Stimulated activated effector memory CD8-positive, alpha-beta T cell treated with anti-CD3 and anti-CD28 coated beads, Interleukin-12 subunit alpha, Interleukin-12 subunit beta, amount 100 ng/mL, for 72 hours (primary cell): ENCODE measurements around the gene CHRNB4.
"Not testable (repeated sequence)": the region's sequence is repeated elsewhere in the genome, so short reads cannot be mapped to it uniquely, and the experiment has no call there.

Experiments used
- ATAC-seq: fragments of 150-1000 bp; cut with Tn5 transposase; 2 replicates; pipeline ENCODE4 v1.10.0; 2021
- DNase-seq, 2 donors: peaks; one replicate each; pipeline ENCODE4 v3.0.0; 2021 to 2022; ENCODE audit warnings: low spot score in 2 of 2
- H3K27ac Mint-ChIP-seq: one replicate; pipeline ENCODE4 v1.8.0; 2022; ENCODE audit warnings: mild to moderate bottlenecking, mixed read lengths
- H3K36me3 Mint-ChIP-seq: one replicate; pipeline ENCODE4 v1.8.0; 2022; ENCODE audit warnings: mild to moderate bottlenecking, mixed read lengths
- H3K4me1 Mint-ChIP-seq: one replicate; pipeline ENCODE4 v1.8.0; 2022; ENCODE audit warnings: mixed read lengths
- H3K4me3 Mint-ChIP-seq: one replicate; pipeline ENCODE4 v1.8.0; 2022; ENCODE audit warnings: mild to moderate bottlenecking, mixed read lengths
- H3K9me3 Mint-ChIP-seq: one replicate; pipeline ENCODE4 v1.8.0; 2022; ENCODE audit warnings: mixed read lengths

Gene CHRNB4, protein sequence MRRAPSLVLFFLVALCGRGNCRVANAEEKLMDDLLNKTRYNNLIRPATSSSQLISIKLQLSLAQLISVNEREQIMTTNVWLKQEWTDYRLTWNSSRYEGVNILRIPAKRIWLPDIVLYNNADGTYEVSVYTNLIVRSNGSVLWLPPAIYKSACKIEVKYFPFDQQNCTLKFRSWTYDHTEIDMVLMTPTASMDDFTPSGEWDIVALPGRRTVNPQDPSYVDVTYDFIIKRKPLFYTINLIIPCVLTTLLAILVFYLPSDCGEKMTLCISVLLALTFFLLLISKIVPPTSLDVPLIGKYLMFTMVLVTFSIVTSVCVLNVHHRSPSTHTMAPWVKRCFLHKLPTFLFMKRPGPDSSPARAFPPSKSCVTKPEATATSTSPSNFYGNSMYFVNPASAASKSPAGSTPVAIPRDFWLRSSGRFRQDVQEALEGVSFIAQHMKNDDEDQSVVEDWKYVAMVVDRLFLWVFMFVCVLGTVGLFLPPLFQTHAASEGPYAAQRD

DNA sequence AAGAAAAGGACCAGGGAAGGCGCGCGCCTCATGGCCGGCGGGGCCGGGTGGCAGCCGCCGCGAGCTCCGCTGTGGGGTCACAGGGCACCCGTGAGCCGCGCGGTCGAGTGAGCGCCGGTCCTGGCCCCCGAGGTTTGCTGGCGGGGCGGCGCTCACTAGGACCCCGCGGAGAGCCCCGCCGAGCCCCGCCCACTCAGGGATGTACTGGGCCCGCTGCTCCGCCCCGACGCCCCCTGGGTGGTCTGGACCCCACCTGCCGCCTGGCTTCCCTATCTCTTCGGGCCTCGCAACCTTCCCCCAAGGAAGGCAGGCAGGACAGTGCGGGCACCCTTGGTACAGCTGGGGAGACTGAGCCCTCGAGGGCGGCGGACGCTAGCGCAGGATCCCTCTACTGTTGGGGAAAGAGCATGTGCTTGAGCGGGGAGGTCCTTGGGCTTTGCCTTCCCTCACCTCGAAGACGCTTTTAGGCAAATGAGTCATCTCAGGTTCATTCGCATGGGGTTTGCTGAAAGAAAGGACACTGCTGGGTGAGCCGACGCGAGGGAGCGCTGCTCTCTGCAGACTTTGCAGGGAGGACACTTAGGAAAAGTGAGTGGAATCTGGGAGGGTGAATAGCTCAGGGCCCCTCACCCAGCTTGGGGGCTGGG, at the start of gene CHRNB4:
Gene CHRNB4 (minus strand): TSS at position 109 of the 647 bp plus-strand sequence. CDS start 77 bp downstream, at position 32.
- Mint-ChIP-seq H3K4me1 (peaks cover 5% of the 10 kb centered on the region), H3K27ac (no peak within 1 kb of the TSS), H3K4me3 (peak within 1 kb of the TSS; percentile 59), H3K36me3 (no peaks in the 10 kb centered on the region), H3K9me3 (no peaks in the 10 kb centered on the region)
- peak; percentile 57 for ATAC-seq
- DNase-seq = no peak

DNA sequence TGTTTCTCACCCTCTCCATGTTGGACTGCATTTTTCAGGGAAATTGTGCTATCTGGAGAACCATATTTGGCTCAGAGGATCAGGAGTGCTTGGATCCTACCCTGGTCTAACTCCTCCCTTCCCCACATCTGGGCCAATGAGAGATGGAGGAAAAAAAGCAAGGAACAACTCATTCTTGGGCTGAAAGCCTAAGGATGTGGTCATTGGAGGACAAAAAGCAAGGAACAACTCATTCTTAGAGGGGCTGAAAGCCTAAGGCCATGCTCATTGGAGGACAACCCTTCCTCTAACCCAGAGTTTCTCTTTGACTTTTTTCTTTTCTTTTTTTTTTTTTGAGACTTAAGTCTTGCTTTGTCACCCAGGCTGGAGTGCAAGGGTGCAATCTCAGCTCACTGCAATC, 48.6 kb upstream of the CHRNB4 start:
- Mint-ChIP-seq H3K36me3 (no peaks in the 10 kb centered on the region), H3K27ac (no peak overlapping the region)
- no peak for DNase-seq

DNA sequence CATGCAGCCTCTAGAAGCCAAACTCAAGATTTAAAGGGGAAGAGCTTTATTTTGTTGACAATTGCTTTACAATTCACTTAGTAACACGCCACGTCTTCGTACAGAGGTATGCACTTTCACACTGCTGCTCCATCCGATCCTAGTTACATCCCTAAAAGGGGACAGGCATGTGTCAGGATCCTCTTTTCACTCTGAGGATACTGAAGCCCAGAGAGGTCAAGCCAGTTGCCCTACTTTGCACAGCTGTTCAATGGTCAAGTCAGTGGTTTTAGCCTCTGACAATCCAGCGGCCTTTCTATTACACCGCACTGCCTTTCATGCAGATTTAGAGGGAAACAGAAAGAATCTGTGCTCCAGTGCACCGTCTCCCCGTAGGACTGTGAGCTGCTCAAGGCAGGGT, 44.9 kb upstream of the CHRNB4 start:
- Mint-ChIP-seq H3K4me1 (no peaks in the 10 kb centered on the region), H3K36me3 (no peaks in the 10 kb centered on the region), H3K4me3 (no peak overlapping the region), H3K27ac (no peak overlapping the region), H3K9me3 (no peaks in the 10 kb centered on the region)
- DNase-seq (no peak), ATAC-seq (no peak)

More for the DNA sequence above, 48.6 kb upstream of the CHRNB4 start:
- Mint-ChIP-seq H3K9me3 (no peaks in the 10 kb centered on the region), H3K4me3 (no peak overlapping the region), H3K4me1 (no peaks in the 10 kb centered on the region)
- no peak for ATAC-seq

DNA sequence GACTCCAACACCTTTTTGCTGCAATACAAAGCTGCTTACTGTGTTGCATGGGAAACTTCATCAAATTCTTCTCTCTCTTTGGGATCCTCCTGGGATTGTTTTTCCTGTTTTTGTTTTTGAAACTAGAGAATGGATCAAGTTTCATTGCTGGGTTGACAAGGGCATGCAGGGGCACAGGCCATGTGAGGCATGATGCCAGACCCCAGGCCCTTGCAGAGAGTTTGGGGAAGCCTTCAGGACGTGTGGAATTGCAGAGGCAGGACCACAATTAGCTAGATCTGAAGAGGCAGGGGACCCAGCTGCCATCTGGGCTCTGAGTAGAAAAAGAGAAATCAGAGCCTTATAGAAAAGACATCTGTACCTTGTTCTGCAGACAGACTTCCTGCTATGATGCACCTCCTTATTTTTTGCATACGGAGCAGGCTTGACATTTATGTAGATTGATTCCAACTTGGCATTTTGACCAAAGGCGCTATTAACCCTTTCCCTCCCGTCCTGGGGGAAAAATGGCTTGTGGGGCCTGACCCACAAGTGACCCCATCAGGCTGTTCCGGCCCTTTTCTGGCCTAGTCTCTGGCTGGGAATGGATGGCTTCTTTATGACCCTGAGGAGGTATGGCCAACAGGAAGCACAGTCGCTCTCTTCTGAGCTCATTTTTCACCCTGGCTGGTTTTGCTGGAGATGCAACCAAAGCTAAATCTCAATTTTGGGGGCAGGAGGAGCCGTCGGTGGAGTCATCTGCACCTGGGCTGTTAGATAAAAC, 44.3 kb upstream of the CHRNB4 start:
- no peaks in the 10 kb centered on the region for H3K36me3 Mint-ChIP-seq
- no peaks in the 10 kb centered on the region for H3K4me1 Mint-ChIP-seq
- H3K4me3 Mint-ChIP-seq = no peak overlapping the region
- no peak overlapping the region for H3K27ac Mint-ChIP-seq
- no peak for DNase-seq
- H3K9me3 Mint-ChIP-seq = no peaks in the 10 kb centered on the region
- ATAC-seq = no peak

DNA sequence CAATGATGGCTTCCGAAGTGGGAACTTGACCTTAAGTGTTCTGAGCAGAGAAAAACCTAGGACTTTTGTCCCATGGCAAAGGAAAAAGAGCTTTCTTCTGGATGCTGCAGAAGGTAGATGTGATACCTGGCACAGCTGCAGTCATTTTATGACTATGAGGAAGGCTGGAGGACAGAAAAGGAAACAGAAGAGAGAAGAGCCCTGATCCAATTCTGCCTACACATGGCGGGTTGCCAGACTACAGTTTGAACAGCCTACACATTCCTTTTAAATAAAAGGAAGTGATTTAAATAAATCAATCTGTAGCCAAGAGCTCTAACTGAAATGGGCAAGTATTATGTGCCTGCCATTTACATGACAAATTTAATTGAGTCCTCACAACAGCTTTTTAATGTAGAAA, 43.6 kb upstream of the CHRNB4 start:
- Mint-ChIP-seq H3K27ac (no peak overlapping the region), H3K9me3 (no peaks in the 10 kb centered on the region), H3K4me3 (no peak overlapping the region), H3K4me1 (no peaks in the 10 kb centered on the region), H3K36me3 (no peaks in the 10 kb centered on the region)
- DNase-seq = no peak
- ATAC-seq = no peak

DNA sequence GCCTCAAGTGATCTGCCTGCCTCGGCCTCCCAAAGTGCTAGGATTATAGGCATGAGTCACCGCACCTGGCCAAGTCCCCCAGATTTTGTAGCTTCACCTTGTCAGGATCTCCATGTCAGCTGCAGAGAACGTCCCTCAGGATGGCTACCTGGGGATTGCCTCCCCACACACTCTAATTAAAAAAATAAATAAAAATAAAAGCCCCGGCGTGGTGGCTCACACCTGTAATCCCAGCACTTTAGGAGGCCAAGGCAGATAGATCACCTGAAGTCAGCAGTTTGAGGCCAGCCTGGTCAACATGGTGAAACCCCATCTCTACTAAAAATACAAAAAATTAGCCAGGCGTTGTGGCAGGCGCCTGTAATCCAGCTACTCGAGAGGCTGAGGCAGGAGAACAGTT, 42.6 kb upstream of the CHRNB4 start:
- not testable (repeated sequence) for DNase-seq, ATAC-seq, H3K4me1 Mint-ChIP-seq, H3K27ac Mint-ChIP-seq, H3K36me3 Mint-ChIP-seq, H3K9me3 Mint-ChIP-seq, H3K4me3 Mint-ChIP-seq

DNA sequence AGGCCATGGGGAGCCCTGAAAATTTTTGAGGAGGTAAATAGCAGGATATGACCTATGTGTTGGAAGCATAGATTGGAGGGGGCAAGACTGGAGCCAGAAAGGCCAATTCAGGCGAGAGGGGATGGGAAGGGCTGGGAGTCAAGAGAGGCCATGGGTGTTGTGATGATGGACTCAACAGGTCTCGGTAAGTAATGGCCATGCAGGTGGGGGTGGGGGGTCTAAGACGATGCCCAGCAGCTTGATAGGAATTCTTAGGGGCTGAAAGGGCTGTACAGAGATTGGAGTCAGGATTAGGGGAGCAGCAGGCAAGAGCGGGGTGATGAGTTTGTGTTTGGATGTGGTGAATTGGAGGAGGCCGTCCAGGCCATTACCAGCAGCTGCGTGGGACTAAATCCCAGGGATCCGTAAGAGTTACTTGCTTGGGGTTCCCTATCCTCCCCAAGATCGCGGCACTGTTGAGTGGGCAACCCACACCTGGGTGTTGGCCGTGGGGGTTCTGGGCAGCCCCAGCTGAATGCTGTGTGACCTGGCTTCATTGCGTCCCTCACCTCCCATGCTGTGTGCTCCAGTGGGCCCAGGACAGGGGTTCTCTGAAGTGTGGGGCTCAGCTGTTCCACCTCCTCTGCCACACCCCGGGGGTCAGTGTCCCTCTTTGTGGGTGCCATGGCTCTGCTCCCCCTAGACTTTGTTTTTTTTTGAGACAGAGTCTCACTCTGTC, 41.8 kb upstream of the CHRNB4 start:
- H3K9me3 Mint-ChIP-seq = no peaks in the 10 kb centered on the region
- no peaks in the 10 kb centered on the region for H3K36me3 Mint-ChIP-seq
- ATAC-seq (no peak), DNase-seq (no peak)
- H3K27ac Mint-ChIP-seq = no peak overlapping the region
- no peak overlapping the region for H3K4me3 Mint-ChIP-seq
- H3K4me1 Mint-ChIP-seq = no peaks in the 10 kb centered on the region

DNA sequence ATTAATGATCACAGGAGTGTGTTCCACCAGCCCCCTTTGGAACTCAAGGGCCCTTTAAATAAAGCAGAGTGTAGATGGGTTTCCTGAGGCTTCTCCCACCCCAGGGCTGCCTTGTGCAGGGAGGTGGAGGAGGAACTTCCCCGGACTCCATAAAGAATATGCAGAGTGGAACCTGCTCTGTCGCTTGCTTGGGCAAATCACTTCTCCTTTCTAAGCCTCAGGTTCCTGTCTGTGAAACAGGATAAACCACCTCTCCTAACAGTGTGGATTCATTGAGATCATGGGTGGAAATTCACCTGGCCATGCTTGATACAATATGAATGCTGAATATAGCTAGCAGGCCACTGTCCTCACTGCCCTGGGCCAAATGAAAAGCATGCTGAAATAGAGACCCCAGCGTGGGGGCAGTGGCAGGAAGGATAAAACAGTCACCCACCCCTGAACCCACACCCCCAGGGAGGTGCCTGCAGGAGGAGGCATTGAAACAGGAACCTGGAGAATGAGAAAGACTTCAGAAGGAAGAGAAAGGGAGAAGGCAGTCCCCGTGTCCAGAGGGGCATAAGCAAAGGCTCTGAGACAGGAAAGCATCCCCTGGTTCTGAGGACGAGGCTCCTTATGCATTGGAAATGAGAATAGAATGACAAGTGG, 41.1 kb upstream of the CHRNB4 start:
- Mint-ChIP-seq H3K4me3 (no peak overlapping the region), H3K36me3 (no peaks in the 10 kb centered on the region), H3K9me3 (no peaks in the 10 kb centered on the region), H3K4me1 (no peaks in the 10 kb centered on the region), H3K27ac (no peak overlapping the region)
- DNase-seq = no peak
- ATAC-seq = no peak

DNA sequence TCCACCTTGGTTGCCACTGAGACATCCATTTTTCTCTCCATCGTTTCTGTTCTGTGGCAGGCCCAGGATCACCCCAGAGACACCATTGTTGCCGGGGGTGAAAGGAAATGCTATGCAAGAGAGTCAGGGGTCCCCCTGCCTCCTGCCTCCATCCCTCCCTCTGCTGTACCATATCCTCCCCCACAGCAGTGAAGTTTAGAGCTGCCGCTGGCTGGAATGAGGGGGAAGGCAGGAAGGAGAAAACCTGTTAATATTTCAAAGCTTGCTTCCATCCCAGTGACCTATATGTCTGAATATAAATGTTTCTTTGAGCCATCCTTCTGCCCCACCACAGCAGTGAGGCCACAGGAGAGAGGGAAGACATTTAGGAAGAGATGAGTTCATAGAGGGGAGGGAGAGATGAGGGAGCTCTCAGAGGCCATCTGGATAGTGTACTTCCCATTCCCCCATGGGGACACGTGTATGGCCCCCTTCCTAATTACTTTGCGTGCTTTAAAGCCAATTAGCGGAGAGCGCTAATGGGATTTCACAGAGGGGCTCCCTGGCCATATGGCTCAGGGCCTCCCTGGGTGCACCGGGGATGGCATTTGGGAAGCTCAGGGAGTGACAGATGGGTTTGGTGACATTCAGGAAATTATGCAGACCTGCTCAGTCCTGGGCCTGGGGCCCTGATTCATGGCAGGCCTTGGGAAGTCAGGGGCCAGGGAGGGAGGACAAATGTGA, 40.4 kb upstream of the CHRNB4 start:
- no peak for DNase-seq
- ATAC-seq = no peak
- Mint-ChIP-seq H3K4me1 (no peaks in the 10 kb centered on the region), H3K4me3 (no peak overlapping the region), H3K36me3 (no peaks in the 10 kb centered on the region), H3K27ac (no peak overlapping the region), H3K9me3 (no peaks in the 10 kb centered on the region)

DNA sequence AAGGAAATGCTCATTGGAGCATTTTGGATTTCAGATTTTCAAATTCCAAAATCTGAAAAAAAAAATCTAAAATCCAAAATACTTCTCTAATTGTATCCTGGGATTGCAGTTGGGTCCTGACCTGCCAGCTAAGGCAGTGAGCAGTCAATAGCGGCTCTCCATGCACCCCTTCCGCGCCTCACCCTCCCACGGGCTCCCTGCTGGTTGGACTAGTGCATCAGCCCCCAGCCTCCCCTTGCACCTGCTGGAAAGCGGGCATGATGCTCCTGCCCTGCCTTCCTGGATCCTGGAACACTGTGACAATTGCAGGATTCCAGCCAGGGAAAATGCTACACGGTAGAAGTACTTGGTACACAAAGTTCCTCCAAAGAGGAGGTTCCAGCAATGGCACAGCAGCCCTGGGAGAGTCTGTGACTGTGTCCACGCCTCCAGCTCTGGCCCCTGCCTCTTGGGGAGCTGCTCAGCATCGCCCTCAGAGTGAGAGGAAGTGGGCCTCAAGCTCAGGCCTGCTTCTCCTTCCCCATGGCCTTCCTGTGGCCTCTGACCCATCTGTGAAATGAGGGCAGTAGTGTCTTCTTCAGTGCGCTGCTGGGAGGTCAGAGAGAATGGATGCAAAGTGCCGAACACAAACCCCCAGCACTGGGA, 39.5 kb upstream of the CHRNB4 start:
- ATAC-seq = peak; percentile 11
- no peak overlapping the region for H3K4me3 Mint-ChIP-seq
- DNase-seq = no peak
- no peaks in the 10 kb centered on the region for H3K9me3 Mint-ChIP-seq
- no peaks in the 10 kb centered on the region for H3K4me1 Mint-ChIP-seq
- no peaks in the 10 kb centered on the region for H3K36me3 Mint-ChIP-seq
- H3K27ac Mint-ChIP-seq = no peak overlapping the region

DNA sequence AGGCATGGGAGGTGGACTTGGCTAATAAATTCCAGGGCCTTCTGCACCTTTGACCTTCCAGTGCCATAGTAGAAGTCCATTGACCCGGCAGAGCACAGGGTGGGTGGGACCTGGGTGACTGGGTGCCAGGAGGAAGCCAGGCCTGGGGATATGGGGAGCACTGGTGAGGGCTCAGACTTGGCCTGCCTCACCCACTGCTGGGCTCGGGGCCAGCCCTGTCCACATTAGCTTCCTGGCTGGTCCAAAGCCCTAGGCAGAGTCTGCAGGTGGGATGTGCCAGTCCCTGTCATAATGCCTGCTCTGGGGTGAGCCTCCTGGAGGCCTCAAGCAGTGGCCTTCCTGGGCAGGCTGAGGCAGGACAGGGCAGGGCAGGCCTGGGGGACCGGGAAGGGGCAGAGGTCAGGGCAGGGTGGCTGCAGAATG, 38.1 kb upstream of the CHRNB4 start:
- Mint-ChIP-seq H3K27ac (no peak overlapping the region), H3K4me3 (no peak overlapping the region), H3K36me3 (no peaks in the 10 kb centered on the region), H3K4me1 (no peaks in the 10 kb centered on the region), H3K9me3 (no peaks in the 10 kb centered on the region)
- no peak for DNase-seq
- ATAC-seq = no peak

DNA sequence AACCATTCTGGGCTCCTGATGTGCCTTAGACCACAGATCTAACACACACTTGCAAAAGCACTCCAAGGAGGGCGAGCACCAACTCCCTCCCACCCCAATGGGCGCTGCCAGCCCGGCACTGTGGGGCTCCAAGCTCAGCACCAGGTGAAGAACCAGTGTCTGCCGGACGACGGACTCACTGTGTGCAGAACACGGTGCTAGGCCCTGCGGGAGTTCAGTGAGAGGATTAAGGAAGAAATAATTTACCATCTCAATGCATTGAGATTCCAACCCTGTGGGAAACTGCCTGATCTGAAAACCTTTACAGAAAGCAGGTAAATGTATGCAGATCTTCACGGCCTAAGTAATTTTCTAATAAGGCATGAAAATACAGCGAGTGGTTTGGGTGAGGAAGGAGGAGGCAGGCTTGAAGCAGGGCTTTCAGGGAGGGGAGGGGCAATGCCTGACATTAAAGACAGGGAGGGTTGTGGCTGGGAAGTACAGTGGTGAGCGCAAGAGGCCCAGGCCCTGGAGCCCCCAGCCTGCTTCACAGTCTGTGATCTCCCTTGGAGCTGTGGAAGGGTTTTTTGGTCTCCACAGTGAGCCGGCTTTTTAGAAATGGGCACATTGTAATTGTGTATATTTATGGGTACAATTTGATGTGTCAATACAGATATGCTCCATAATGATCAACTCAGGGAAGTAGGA, 35.6 kb upstream of the CHRNB4 start:
- H3K4me1 Mint-ChIP-seq = no peaks in the 10 kb centered on the region
- no peaks in the 10 kb centered on the region for H3K36me3 Mint-ChIP-seq
- DNase-seq (no peak), ATAC-seq (no peak)
- no peaks in the 10 kb centered on the region for H3K9me3 Mint-ChIP-seq
- no peak overlapping the region for H3K4me3 Mint-ChIP-seq
- H3K27ac Mint-ChIP-seq = no peak overlapping the region

DNA sequence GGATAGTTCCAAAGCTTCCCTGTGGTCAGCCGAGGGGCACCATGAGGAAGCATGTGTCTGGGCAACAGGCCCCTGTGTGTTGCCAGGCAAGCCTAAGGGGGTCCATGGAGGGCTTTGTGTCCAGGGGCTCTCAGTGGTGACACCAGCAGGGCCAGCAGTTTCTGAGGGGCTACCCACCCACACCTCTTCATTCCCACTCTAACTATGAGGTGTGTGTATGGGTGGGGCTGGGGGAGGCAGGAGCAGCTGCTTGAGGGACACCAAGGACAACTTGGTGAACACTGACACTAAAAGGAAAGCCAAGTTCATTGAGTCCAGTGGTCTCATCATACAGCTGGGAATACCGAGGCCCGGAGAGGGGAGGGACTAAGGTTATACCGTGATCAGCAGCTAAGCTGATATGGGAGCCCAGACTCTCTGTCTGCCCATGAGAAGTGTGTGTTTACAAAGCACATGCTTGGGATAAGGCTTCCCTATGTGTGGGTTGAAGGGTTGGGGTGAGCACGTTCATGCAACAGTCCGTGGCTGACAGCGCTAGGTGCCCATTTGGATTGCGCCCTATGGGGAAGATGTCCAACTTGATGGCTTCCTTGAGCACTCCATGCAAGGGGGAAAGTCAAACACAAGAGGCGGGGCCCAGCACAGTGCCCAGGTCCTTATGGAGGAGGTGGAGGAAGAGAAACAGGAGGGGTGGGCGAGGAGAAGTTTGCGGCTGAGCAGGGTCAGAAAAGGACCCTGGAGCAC, 34.8 kb upstream of the CHRNB4 start:
- ATAC-seq = no peak
- H3K36me3 Mint-ChIP-seq = no peaks in the 10 kb centered on the region

More for the DNA sequence above, 34.8 kb upstream of the CHRNB4 start:
- H3K9me3 Mint-ChIP-seq = no peaks in the 10 kb centered on the region
- no peaks in the 10 kb centered on the region for H3K4me1 Mint-ChIP-seq
- no peak for DNase-seq
- H3K4me3 Mint-ChIP-seq = no peak overlapping the region
- H3K27ac Mint-ChIP-seq = no peak overlapping the region
